ENCODE measurements around the gene GABPB1.
"Not testable (repeated sequence)": the region's sequence is repeated elsewhere in the genome, so short reads cannot be mapped to it uniquely, and the experiment has no call there.

Gene GABPB1

DNA sequence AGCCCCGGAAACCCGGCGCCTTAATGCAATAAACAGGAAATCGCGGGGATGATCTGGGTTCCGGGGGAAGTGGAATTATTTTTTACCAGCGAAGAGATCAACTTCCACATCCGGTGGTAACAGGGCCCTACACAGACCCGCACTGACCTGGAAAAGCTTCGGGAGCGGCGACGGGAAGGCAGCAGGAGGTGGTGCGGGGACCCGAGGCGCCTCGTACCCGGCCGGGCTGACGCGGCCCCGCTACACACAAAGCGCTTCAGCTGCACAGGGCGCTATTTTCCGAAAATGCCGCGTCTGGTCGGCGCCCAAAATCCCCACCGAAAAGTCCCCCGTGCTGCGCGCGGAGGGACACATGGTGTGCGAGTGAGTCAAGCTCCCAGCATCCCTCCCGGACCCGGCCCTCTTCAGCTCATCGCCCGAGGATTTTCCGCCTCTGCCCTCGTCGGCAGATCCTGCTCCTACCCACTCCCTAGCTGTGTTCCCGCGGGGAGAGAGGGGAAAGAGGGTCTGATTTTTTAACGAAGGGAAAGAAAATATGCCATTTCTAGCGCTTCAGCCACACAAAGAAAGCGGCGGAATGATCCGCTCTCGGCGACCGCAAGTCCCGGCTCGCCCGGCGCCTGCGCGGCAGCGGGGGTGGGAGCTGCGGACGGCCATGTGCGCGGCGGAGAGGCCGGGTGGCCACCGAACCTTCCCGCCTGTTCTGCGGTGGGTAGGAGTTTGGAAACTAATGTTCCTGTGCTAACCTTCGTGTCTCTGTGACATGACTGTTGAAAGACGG, at the start of gene GABPB1:
Gene GABPB1, minus strand, starts transcription at position 361 of the 781 bp plus-strand sequence. CDS start 45,400 bp downstream, outside the sequence.
- DNase-seq: peak; percentile 89

- DNase-seq: not testable (repeated sequence)
Observed at GRCh38 chr15:50391561-50391960, 36.6 kb upstream of the GABPB1 start.

DNA sequence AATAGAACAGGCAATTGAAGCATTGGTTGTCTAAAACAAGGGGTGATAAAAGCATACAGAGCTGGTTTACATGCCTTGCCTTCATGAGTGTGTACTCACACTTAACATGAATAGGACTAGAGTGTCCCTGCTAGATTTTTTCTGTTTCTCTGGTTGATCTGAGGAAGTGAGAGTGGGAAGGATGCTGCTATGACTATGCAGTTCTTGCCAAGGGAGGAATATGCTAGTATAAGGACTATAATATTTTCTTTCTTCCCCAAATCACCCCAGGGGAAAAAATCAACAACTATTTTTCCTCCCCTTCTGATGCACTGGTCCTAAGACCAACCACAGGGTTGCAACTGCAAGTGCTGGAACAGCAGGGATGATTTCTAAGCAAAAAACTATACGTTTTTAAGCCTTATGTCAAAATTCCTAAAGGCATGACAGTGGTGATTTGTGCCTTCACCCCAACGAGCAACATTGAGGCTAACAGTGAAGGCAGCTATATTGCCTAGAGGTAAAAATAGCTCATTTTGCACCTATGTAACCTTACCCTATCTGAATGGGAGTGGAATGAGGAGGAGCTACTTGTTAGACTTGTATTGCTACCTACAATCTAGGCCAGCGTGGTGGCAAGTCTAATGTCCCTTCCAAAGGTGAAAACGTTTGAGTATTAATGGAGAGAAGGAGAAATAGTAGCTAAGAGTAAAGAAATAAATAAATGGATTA, 35.7 kb upstream of the GABPB1 start:
- no peak for DNase-seq

GRCh38 chr15:50382408-50382807, 27.4 kb upstream of the GABPB1 start:
- not testable (repeated sequence) for DNase-seq

- DNase-seq: no peak
Observed at GRCh38 chr15:50381438-50381837, 26.4 kb upstream of the GABPB1 start.

DNA sequence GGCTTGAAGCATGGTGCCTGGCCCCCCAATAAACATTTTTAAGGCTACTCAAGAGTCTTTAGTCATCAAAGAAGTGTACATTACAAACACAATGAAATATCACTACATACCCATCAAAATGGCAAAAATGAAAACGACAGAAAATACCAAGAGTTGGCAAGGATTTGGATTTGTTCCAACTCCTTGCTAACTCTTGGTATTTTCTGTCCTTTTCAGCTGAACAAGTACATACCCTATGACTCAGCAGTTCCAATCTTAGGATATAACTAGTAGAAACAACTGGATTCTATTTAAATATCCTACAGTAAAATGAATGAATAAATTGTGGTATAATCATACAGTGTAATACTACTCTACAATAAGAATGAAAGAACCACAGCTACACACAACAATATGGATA, 25.1 kb upstream of the GABPB1 start:
- DNase-seq: peak; percentile 32

- DNase-seq: not testable (repeated sequence)
Observed at GRCh38 chr15:50379413-50379812, 24.4 kb upstream of the GABPB1 start.

GRCh38 chr15:50378776-50379175, 23.8 kb upstream of the GABPB1 start:
- DNase-seq: no peak

DNA sequence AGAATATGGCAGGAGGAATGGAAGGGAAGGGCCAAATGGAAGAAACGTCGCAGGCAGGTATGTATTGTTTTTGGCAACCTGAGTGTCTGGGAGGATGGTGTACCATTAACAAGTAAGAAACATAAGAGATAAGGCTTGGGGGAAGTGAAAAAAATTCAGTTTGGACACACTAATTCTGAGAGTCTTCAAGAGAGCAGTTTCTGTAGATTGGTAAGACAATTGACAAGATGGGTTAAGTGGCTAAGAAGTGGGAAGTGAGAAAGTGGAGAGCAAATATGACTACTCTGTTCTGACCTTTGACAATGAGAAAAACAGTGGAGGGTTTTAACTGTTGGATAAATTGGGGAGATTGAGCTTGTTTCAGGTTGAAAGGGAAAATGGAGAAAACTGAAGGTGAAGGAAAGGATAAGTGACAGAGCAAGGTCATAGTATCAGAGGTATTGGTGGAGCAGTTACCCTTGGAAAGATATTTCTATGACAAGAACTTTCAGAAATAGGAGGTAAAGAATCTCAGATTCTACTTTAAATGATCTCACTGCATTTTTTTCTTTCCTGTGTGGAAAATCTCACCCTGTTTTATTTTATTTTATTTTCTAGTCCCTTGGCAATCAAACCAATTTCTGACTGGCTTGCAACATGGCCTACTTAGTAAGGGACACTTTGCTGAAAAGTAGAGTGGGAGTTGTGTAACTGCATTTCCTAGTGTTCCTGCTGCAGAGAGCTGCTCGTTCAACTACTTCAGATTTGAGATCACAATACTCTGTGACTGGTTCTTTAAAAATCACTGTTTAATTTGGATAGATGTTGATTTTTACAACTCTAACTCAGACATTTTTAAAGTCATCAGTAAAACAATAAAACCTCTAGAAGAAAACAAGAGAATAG, 23.1 kb upstream of the GABPB1 start:
- no peak for DNase-seq

- DNase-seq: not testable (repeated sequence)
Observed at GRCh38 chr15:50369564-50369963, 14.6 kb upstream of the GABPB1 start.

- no peak for DNase-seq
Observed at GRCh38 chr15:50365971-50366370, 11.0 kb upstream of the GABPB1 start.

DNA sequence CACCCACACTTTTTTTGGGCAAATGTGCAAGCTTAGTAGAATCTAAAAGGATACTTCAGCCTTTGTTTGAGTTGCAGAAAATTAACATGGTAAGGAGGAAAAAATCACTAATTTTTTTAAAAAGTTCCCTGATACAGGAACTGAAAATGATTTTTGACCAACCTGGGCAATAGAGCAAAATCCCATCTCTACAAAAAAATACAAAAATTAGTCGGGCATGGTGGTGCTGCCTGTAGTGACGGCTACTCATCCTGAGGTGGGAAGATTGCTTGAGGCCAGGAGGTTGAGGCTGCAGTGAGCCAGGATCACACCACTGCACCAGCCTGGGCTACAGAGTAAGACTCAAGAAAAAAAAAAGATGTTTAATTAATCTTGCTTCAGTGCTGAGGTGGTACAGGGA, 10.6 kb upstream of the GABPB1 start:
- DNase-seq: no peak

DNA sequence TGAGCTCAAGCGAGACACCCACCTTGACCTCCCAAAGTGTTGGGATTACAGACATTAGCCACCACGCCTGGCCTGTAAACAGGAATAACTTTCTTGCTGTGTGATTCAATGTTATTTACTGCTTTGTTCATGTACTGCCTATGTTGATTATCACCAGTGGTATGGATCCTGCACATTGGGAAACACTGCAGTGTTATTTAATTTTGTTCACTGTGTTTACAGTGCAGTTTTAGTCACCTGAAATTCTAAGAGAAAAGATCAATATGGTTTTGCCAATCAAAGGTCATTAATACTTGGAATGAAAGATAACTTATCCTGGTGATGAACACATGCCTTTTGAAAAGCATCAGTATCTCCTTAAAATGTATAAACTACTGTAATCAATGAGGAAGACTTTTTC, 8.6 kb upstream of the GABPB1 start:
- no peak for DNase-seq

DNA sequence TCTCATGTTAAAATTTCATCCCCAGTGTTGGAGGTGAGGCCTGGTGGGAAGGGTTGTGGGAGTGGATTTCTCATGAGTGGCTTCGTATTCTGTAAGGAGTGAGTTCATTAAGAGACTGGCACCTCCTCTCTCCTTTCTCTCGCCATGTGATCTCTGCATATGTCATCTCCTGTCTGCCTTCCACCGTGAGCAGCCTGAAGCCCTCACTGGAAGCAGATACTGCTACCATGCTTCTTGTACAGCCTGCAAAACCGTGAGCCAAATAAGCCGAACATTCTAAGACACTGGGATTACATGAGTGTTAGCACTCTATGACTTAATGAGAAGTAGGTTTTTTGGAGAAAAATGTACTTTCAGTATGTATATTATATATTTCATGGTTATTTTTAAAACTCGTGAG, 6.8 kb upstream of the GABPB1 start:
- no peak for DNase-seq

- peak; percentile 27 for DNase-seq
Observed at GRCh38 chr15:50358845-50359244, 3.8 kb upstream of the GABPB1 start.

DNA sequence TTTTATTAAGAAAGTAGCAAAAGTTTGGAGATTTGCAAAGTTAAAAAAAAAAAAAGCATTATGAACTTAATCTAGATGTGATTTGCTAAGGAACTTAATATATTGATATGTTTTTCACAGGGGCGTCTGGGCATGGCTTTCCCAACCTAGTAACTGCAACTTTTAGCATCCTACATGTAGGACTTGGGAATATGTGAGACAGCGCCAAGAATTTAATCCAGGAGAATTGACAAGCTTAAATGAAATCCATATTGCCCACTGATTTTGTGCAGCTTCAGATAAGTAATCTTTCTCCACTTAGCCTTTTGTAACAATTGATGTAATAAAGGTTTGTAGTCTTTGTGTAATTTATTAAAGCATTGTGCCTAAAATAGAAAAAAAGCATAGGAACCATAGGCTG, 982 bp upstream of the GABPB1 start:
- DNase-seq: no peak

GRCh38 chr15:50355619-50355905, 564 bp upstream of the GABPB1 start:
- DNase-seq: no peak

DNA sequence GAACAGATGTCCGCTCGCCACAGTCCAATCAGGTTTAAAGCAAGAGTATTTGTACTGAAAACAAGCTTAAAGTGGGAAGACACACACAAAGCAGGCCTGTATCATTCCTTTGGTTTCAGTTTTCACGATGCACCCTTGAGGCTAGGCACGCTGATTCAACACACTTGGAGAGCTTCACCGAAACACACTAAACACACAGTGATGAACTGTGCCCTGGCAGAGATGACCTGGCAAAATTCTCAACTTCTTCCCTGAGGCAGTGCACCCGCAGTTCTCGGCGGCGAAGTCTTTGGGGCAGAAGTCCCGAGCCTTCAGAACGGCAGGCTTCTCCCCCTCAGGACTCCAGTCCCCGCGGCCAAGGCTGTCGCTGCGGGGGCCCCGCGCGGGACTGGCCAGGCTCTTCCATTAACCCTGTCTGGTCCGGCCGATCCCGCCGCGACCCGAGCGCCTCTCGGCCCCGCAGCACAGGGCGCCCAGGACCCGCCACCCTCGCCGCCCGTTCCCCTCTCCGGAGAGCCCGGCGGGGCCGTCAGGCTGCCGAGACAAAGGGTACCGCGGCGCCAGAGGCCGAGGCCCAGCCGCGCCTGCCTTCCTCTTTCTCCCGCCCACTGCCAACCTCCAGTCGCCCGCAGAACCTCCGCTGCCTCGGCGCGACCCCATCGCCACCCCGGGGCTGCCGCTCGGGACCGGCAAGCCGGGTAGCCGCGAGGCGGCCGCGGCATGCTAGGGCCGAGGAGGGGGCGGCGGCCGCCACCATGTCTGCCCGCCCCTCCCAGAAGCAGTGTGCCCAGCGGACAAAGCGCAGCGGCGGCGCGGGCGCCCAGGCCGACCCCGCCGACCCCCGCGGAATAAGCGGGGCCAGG, 792 bp downstream of the GABPB1 start:
- DNase-seq: peak; percentile 75

- DNase-seq: peak; percentile 81
Observed at GRCh38 chr15:50353251-50353974, 1.6 kb downstream of the GABPB1 start.

DNA sequence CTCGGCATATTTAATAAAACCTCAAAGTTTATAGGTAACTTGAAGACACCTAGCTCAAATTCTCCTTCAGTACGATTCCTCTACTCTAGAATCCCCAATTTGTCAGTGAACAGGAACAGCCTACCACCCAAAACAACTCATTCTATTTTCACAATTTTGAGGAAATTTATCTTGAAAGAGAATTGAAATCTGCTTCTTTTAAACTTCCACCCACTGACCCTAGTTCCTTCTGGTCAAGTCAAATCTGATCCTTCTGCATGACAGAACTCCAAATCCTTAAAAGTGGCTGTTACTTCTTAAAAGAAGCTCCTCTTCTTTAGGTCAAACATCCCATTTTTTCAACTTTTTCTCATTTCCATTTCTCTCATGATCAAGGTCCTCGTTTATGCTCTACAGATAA, 4.4 kb downstream of the GABPB1 start:
- no peak for DNase-seq

DNA sequence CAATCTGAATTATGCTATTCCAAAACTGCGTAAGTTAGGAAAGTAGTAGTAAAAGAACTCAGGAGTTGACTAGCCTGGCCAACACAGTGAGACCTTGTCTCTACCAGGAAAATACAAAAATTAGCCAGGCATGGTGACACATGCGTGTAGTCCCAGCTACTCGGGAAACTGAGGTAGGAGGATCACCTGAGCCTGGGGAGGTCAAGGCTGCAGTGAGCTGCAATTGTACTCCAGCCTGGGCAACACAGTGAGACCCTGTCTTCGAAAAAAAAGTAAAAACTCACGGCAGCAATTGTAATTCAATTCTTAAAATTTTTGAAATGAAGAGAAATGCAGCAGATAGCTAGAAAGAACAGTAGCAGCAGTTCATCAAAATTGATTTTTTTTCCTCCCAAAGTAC, 9.7 kb downstream of the GABPB1 start:
- DNase-seq: no peak

DNA sequence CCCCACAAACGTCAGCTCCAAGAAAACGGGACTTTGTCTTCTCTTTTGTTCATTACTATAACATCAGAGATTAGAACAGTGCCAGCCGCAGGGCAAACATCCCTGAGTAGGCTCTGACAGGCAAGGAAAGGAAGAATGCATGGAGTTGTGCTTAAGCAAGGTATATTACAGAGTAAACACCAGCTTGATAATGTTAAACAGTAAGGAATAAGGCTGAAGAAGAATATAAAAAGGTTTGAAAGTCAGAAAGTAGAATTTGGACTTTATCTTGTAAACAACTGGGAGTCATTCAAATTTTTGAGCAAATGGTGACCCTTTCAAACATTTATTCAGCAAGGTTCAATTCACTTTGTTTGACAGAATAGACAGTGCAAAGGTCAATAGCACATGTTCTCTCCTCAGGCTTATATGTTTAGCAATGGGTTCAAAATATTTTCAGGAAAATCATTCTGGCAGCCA, 11.0 kb downstream of the GABPB1 start:
- DNase-seq: no peak

All from NCI-H226 (cell line).